Endodermal cell (in vitro differentiated cells): ENCODE results near the gene DPF3. TPM values are rescaled to one million over a fixed set of nuclear protein-coding genes. Genes with fewer than 3 reads are reported as not detected.

Source experiments
- DNase-seq: peaks from one replicate; pipeline ENCODE4 v3.0.0-alpha.2; 2017
- H3K27ac ChIP-seq: 2 replicates; pipeline ENCODE4 v1.5.1; 2013; ENCODE audit warnings: mild to moderate bottlenecking, low read depth, low read length, moderate library complexity
- H3K27me3 ChIP-seq: 2 replicates; pipeline ENCODE4 v1.6.1; 2013; ENCODE audit warnings: mild to moderate bottlenecking, low read length, moderate library complexity; ENCODE audit not compliant: insufficient read depth, control insufficient read depth, poor library complexity, severe bottlenecking
- H3K36me3 ChIP-seq: 2 replicates; pipeline ENCODE4 v1.7.0; 2013; ENCODE audit warnings: mild to moderate bottlenecking, low read length, moderate library complexity; ENCODE audit not compliant: control insufficient read depth, insufficient read depth
- H3K4me1 ChIP-seq: one replicate; pipeline ENCODE4 v1.7.0; 2013; ENCODE audit warnings: low read length; ENCODE audit not compliant: control insufficient read depth, insufficient read depth
- H3K4me3 ChIP-seq: 2 replicates; pipeline ENCODE4 v1.5.1; 2013; ENCODE audit warnings: mild to moderate bottlenecking, low read length, moderate library complexity
- H3K9ac ChIP-seq: 2 replicates; pipeline ENCODE4 v1.6.1; 2013; ENCODE audit warnings: mild to moderate bottlenecking, low read length, moderate library complexity; ENCODE audit not compliant: poor library complexity, severe bottlenecking; ENCODE audit errors: extremely low read depth
- H3K9me3 ChIP-seq: 2 replicates; pipeline ENCODE4 v1.6.1; 2013; ENCODE audit warnings: mild to moderate bottlenecking, low read length, moderate library complexity; ENCODE audit not compliant: control insufficient read depth
- H3K27ac Mint-ChIP-seq: 2 replicates; pipeline ENCODE4 v1.8.0; 2020; ENCODE audit warnings: mixed read lengths
- H3K27me3 Mint-ChIP-seq: 2 replicates; pipeline ENCODE4 v1.8.0; 2021; ENCODE audit warnings: mild to moderate bottlenecking, mixed read lengths; ENCODE audit not compliant: insufficient read depth
- H3K36me3 Mint-ChIP-seq: 2 replicates; pipeline ENCODE4 v1.8.0; 2020; ENCODE audit warnings: low read depth, mixed read lengths
- H3K4me1 Mint-ChIP-seq: 2 replicates; pipeline ENCODE4 v1.8.0; 2020; ENCODE audit warnings: mixed read lengths
- H3K4me3 Mint-ChIP-seq: 2 replicates; pipeline ENCODE4 v1.8.0; 2020; ENCODE audit warnings: mild to moderate bottlenecking, moderate library complexity, mixed read lengths
- H3K9me3 Mint-ChIP-seq: 2 replicates; pipeline ENCODE4 v1.8.0; 2020; ENCODE audit warnings: mild to moderate bottlenecking, mixed read lengths
- WGBS, 2 experiments: methylation state at CpG; one replicate each; pipeline versions ENCODE4 v1.1.5 to v1.1.7; 2013; ENCODE audit warnings: missing lambda C conversion rate in 2 of 2, mixed read lengths in 1 of 2; ENCODE audit not compliant: insufficient coverage in 1 of 2, insufficient read length in 1 of 2; 5-methylcytosine and 5-hydroxymethylcytosine counted together
- total RNA-seq, 2 donors: library from RNA; stranded (reverse); fragmentation: NEBNext Ultra II Directional in 1 of 2; extraction: Animal tissue kit (Norgen Biotek cat#: 25700) in 1 of 2; gene quantifications; 2 replicates in 1 of 2; 3 replicates in 1 of 2; pipeline ENCODE4 v1.2.1, GENCODE V29; 2021
- TF ChIP-seq, protein P1 (sequence below): fragments of 200-600 bp; sonication (generic); conservative IDR thresholded peaks from 2 replicates; pipeline ENCODE4 v1.5.0; 2021; ENCODE audit warnings: antibody characterized with exemption, mild to moderate bottlenecking

Gene DPF3
- total RNA-seq, 2 donors from 2014 or later: not detected

- Mint-ChIP-seq H3K27me3 (no peaks in the 10 kb centered on the region), H3K4me1 (no peaks in the 10 kb centered on the region), H3K4me3 (no peak overlapping the region), H3K36me3 (no peaks in the 10 kb centered on the region), H3K9me3 (no peaks in the 10 kb centered on the region), H3K27ac (no peak overlapping the region)
- Histone ChIP-seq H3K4me1 (no peaks in the 10 kb centered on the region), H3K27ac (no peak overlapping the region), H3K9me3 (no peaks in the 10 kb centered on the region), H3K36me3 (no peaks in the 10 kb centered on the region), H3K27me3 (no peaks in the 10 kb centered on the region), H3K9ac (no peak overlapping the region), H3K4me3 (no peak overlapping the region)
- no peak for DNase-seq
- TF ChIP-seq, protein P1, sequence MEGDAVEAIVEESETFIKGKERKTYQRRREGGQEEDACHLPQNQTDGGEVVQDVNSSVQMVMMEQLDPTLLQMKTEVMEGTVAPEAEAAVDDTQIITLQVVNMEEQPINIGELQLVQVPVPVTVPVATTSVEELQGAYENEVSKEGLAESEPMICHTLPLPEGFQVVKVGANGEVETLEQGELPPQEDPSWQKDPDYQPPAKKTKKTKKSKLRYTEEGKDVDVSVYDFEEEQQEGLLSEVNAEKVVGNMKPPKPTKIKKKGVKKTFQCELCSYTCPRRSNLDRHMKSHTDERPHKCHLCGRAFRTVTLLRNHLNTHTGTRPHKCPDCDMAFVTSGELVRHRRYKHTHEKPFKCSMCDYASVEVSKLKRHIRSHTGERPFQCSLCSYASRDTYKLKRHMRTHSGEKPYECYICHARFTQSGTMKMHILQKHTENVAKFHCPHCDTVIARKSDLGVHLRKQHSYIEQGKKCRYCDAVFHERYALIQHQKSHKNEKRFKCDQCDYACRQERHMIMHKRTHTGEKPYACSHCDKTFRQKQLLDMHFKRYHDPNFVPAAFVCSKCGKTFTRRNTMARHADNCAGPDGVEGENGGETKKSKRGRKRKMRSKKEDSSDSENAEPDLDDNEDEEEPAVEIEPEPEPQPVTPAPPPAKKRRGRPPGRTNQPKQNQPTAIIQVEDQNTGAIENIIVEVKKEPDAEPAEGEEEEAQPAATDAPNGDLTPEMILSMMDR: no peak
- WGBS, 2 experiments: 87 to 92% methylated on average over 5 of the region's 5 CpGs
These were observed 229.8 kb downstream of the DPF3 start for GRCh38 chr14:72663956-72664650.

DNA sequence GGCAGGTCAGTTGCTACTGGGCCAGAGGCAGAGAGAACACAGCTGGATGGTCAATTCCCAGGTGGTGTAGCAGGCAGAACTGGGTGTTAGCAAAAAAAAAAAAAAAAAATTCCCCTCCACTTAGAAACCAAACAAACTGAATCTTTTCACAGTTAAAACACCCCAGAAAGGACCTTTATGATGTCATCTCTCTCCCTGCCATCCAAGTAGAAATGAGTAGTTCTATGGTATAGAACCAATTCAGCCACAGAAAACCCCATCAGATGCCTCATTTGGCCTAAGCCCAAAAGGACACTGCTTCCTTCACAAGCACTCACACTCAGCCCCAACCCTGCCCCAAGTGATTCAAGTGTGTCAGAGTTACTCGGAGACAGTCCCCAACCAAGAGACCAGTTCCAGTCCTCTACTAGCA, 230.8 kb downstream of the DPF3 start:
- H3K27ac ChIP-seq: no peak overlapping the region
- TF ChIP-seq, protein P1: no peak
- Mint-ChIP-seq H3K9me3 (no peaks in the 10 kb centered on the region), H3K4me3 (no peak overlapping the region), H3K4me1 (no peaks in the 10 kb centered on the region), H3K27ac (no peak overlapping the region), H3K36me3 (no peaks in the 10 kb centered on the region), H3K27me3 (no peaks in the 10 kb centered on the region)
- H3K9me3 ChIP-seq: no peaks in the 10 kb centered on the region
- H3K36me3 ChIP-seq: no peaks in the 10 kb centered on the region
- H3K27me3 ChIP-seq: no peaks in the 10 kb centered on the region
- no peak for DNase-seq
- no peak overlapping the region for H3K9ac ChIP-seq
- H3K4me1 ChIP-seq: no peaks in the 10 kb centered on the region
- 83 to 96% methylated on average over 1 of the region's 1 CpG for WGBS, 2 experiments
- H3K4me3 ChIP-seq: no peak overlapping the region

DNA sequence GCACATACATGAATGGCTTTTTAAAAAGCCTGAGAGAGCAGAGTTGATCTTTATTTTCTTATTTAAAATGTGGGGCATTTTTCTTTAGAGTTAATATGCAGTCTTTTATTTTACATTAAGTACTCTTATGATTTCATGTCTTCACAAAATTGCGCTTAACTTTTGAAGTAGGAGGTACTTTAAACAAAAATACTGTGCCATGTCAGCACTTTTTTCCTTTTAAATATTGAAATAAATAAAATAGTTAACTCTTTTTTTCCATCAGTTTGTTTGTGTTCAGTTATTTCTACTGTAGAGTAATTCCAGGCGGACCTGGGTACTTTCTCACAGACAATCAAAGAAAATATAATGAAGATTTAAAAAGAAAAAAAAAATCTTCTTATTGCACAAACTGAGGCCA, 231.7 kb downstream of the DPF3 start:
- no peaks in the 10 kb centered on the region for H3K36me3 ChIP-seq
- no peak overlapping the region for H3K27ac Mint-ChIP-seq
- DNase-seq: no peak
- no peaks in the 10 kb centered on the region for H3K9me3 Mint-ChIP-seq
- no peaks in the 10 kb centered on the region for H3K4me1 ChIP-seq
- no peak overlapping the region for H3K4me3 ChIP-seq
- no peaks in the 10 kb centered on the region for H3K4me1 Mint-ChIP-seq
- H3K4me3 Mint-ChIP-seq: no peak overlapping the region
- H3K27ac ChIP-seq: no peak overlapping the region
- H3K36me3 Mint-ChIP-seq: no peaks in the 10 kb centered on the region
- H3K9me3 ChIP-seq: no peaks in the 10 kb centered on the region
- no CpG with 5 or more reads among the region's 2 CpGs for WGBS, 2 experiments
- no peak overlapping the region for H3K9ac ChIP-seq
- no peaks in the 10 kb centered on the region for H3K27me3 Mint-ChIP-seq
- TF ChIP-seq, protein P1: no peak
- H3K27me3 ChIP-seq: no peaks in the 10 kb centered on the region
